H9 (cell line): ENCODE results near the gene ZNF469. TPM values are rescaled to one million over a fixed set of nuclear protein-coding genes. Genes with fewer than 3 reads are reported as not detected.

Source experiments
- DNase-seq: peaks from one replicate; pipeline ENCODE4 v3.0.0-alpha.2; 2017
- H2AFZ ChIP-seq: one replicate; pipeline ENCODE4 v1.6.1; 2013; ENCODE audit warnings: mild to moderate bottlenecking, low read length, control low read depth, moderate library complexity
- H2AK5ac ChIP-seq: 2 replicates; pipeline ENCODE4 v1.6.1; 2013; ENCODE audit warnings: low read length, control low read depth, mixed read lengths; ENCODE audit not compliant: insufficient read length
- H2BK120ac ChIP-seq: one replicate; pipeline ENCODE4 v1.6.1; 2013; ENCODE audit warnings: low read depth, mild to moderate bottlenecking, low read length, control low read depth, inconsistent platforms; ENCODE audit not compliant: poor library complexity, severe bottlenecking
- H2BK12ac ChIP-seq: 2 replicates; pipeline ENCODE4 v1.6.1; 2013; ENCODE audit warnings: low read length, control low read depth, mixed read lengths, low read depth; ENCODE audit not compliant: insufficient read length
- H2BK15ac ChIP-seq: 2 replicates; pipeline ENCODE4 v1.6.1; 2013; ENCODE audit warnings: low read depth, low read length, control low read depth
- H2BK20ac ChIP-seq: one replicate; pipeline ENCODE4 v1.6.1; 2013; ENCODE audit warnings: low read depth, mild to moderate bottlenecking, low read length, control low read depth, inconsistent platforms; ENCODE audit not compliant: poor library complexity, severe bottlenecking
- H2BK5ac ChIP-seq: 2 replicates; pipeline ENCODE4 v1.6.1; 2013; ENCODE audit warnings: low read length, control low read depth, mixed read lengths; ENCODE audit not compliant: insufficient read length
- H3K14ac ChIP-seq: 2 replicates; pipeline ENCODE4 v1.6.1; 2013; ENCODE audit warnings: low read length, control low read depth; ENCODE audit not compliant: insufficient read depth
- H3K18ac ChIP-seq: 2 replicates; pipeline ENCODE4 v1.6.1; 2013; ENCODE audit warnings: low read depth, mild to moderate bottlenecking, mixed read lengths, low read length, control low read depth; ENCODE audit not compliant: insufficient read length
- H3K23ac ChIP-seq: 2 replicates; pipeline ENCODE4 v1.6.1; 2013; ENCODE audit warnings: low read length, control low read depth, mixed read lengths, low read depth; ENCODE audit not compliant: insufficient read length
- H3K23me2 ChIP-seq: 2 replicates; pipeline ENCODE4 v1.6.1; 2013; ENCODE audit warnings: low read depth, mild to moderate bottlenecking, mixed read lengths, low read length, control low read depth; ENCODE audit not compliant: insufficient read length, poor library complexity, severe bottlenecking
- H3K27ac ChIP-seq: 2 replicates; pipeline ENCODE4 v1.5.1; 2013; ENCODE audit warnings: low read length, control low read depth, mixed read lengths, low read depth; ENCODE audit not compliant: insufficient read length
- H3K27me3 ChIP-seq: 2 replicates; pipeline ENCODE4 v1.6.1; 2013; ENCODE audit warnings: low read length, control low read depth, inconsistent platforms; ENCODE audit not compliant: insufficient read depth
- H3K4ac ChIP-seq: 2 replicates; pipeline ENCODE4 v1.6.1; 2013; ENCODE audit warnings: low read depth, mild to moderate bottlenecking, control low read depth, inconsistent platforms, low read length, moderate library complexity
- H3K4me1 ChIP-seq: 2 replicates; pipeline ENCODE4 v1.6.1; 2013; ENCODE audit warnings: low read length, control low read depth, inconsistent platforms; ENCODE audit not compliant: insufficient read depth
- H3K4me2 ChIP-seq: 2 replicates; pipeline ENCODE4 v1.6.1; 2013; ENCODE audit warnings: low read length, control low read depth, mixed read lengths; ENCODE audit not compliant: insufficient read length, insufficient read depth
- H3K56ac ChIP-seq: 2 replicates; pipeline ENCODE4 v1.6.1; 2013; ENCODE audit warnings: low read depth, mild to moderate bottlenecking, mixed read lengths, low read length, control low read depth; ENCODE audit not compliant: insufficient read length
- H3K79me1 ChIP-seq: 2 replicates; pipeline ENCODE4 v1.6.1; 2013; ENCODE audit warnings: low read depth, mild to moderate bottlenecking, moderate library complexity, low read length, control low read depth, inconsistent platforms; ENCODE audit not compliant: insufficient read depth, poor library complexity, severe bottlenecking
- H3K79me2 ChIP-seq: 2 replicates; pipeline ENCODE4 v1.6.1; 2013; ENCODE audit warnings: low read length, control low read depth, inconsistent platforms; ENCODE audit not compliant: insufficient read depth
- H3K9ac ChIP-seq: 2 replicates; pipeline ENCODE4 v1.6.1; 2013; ENCODE audit warnings: low read length, control low read depth, mixed read lengths; ENCODE audit not compliant: insufficient read length; ENCODE audit errors: extremely low read depth
- H3K9me3 ChIP-seq: one replicate; pipeline ENCODE4 v1.6.1; 2013; ENCODE audit warnings: low read depth, low read length, inconsistent platforms; ENCODE audit not compliant: control insufficient read depth
- H3T11ph ChIP-seq: one replicate; pipeline ENCODE4 v1.6.1; 2013; ENCODE audit warnings: mild to moderate bottlenecking, low read length, control low read depth, inconsistent platforms
- H4K20me1 ChIP-seq: one replicate; pipeline ENCODE4 v1.6.1; 2013; ENCODE audit not compliant: control insufficient read depth, insufficient read length, insufficient read depth
- H4K5ac ChIP-seq: 2 replicates; pipeline ENCODE4 v1.6.1; 2013; ENCODE audit warnings: low read depth, mild to moderate bottlenecking, mixed read lengths, low read length, control low read depth; ENCODE audit not compliant: insufficient read length
- H4K8ac ChIP-seq: replicated peaks from 2 replicates; pipeline ENCODE4 v1.6.1; 2013; ENCODE audit warnings: low read length, control low read depth, mixed read lengths, low read depth; ENCODE audit not compliant: insufficient read length
- H4K91ac ChIP-seq: 2 replicates; pipeline ENCODE4 v1.6.1; 2013; ENCODE audit warnings: low read depth, mild to moderate bottlenecking, moderate library complexity, mixed read lengths, low read length, control low read depth; ENCODE audit not compliant: insufficient read length
- H3K27ac Mint-ChIP-seq, 3 experiments: 2 replicates in 2 of 3; 3 replicates in 1 of 3; pipeline ENCODE4 v1.8.0; 2020 to 2021; ENCODE audit warnings: mixed read lengths in 3 of 3, mild to moderate bottlenecking in 1 of 3, moderate library complexity in 1 of 3
- H3K27me3 Mint-ChIP-seq: 2 replicates; pipeline ENCODE4 v1.8.0; 2021; ENCODE audit warnings: low read depth, mild to moderate bottlenecking, moderate library complexity, mixed read lengths
- H3K36me3 Mint-ChIP-seq, 3 experiments: 2 replicates in 2 of 3; 3 replicates in 1 of 3; pipeline ENCODE4 v1.8.0; 2020 to 2021; ENCODE audit warnings: low read depth in 3 of 3, mixed read lengths in 3 of 3; ENCODE audit not compliant: insufficient read depth in 1 of 3
- H3K4me1 Mint-ChIP-seq, 2 experiments: 2 replicates each; pipeline ENCODE4 v1.8.0; 2020; ENCODE audit warnings: mixed read lengths in 2 of 2
- H3K4me3 Mint-ChIP-seq, 2 experiments: 2 replicates in 1 of 2; 3 replicates in 1 of 2; pipeline ENCODE4 v1.8.0; 2020 to 2021; ENCODE audit warnings: mild to moderate bottlenecking in 2 of 2, mixed read lengths in 2 of 2, moderate library complexity in 1 of 2
- H3K9me3 Mint-ChIP-seq, 2 experiments: 2 replicates in 1 of 2; 3 replicates in 1 of 2; pipeline ENCODE4 v1.8.0; 2020; ENCODE audit warnings: mild to moderate bottlenecking in 2 of 2, mixed read lengths in 2 of 2, moderate library complexity in 1 of 2
- CTCF ChIP-seq: fragments of 200-600 bp; sonication (generic); conservative IDR thresholded peaks from 3 replicates; pipeline ENCODE4 v1.8.0; 2021; ENCODE audit warnings: antibody characterized with exemption, mild to moderate bottlenecking
- WGBS: extraction: QIAGEN DNeasy Blood & Tissue Kit; methylation state at CpG from one replicate; pipeline ENCODE4 v1.1.7; 2013; ENCODE audit warnings: missing lambda C conversion rate, low lambda C conversion rate, mixed read lengths; ENCODE audit not compliant: insufficient read length; ENCODE audit errors: extremely low coverage; 5-methylcytosine and 5-hydroxymethylcytosine counted together
- total RNA-seq: library from RNA; stranded (reverse); gene quantifications from 2 replicates; pipeline ENCODE4 v1.2.1, GENCODE V29; 2021

The ZNF469 gene
- total RNA-seq, 1 experiment from 2014 or later, result 4.4 TPM

DNA sequence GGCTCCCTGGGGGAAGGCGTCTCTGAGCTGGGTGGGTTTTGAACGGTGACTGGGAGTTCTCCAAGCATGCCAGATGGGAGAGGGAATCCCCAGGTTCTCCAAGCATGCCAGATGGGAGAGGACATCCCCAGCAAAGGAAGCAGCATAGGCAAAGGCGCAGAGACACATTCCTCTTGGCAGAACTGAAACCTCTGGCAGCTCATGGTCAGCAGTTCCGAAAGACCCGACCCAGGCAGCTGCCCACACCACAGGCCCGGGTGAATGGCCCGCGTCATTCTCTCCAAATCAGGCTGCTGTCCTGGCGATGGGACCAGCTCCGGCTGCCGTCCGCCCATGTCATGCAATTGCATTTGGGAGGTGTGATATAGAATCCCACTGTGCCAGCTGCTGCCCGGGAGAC is 8.0 kb downstream of the ZNF469 start:
- Histone ChIP-seq H2BK5ac (no peak overlapping the region), H3K27me3 (no peaks in the 10 kb centered on the region), H3K4me2 (no peak overlapping the region), H4K8ac (no peak overlapping the region), H3T11ph (no peak overlapping the region), H3K23ac (no peak overlapping the region), H2AK5ac (no peak overlapping the region), H2BK120ac (no peak overlapping the region), H3K9me3 (no peaks in the 10 kb centered on the region), H3K56ac (no peak overlapping the region), H3K79me1 (no peaks in the 10 kb centered on the region), H3K14ac (no peak overlapping the region; the same call in 1 of the 2 replicates), H3K4me1 (no peaks in the 10 kb centered on the region), H3K27ac (no peak overlapping the region), H3K9ac (no peak overlapping the region), H4K20me1 (no peaks in the 10 kb centered on the region), H2BK20ac (no peak overlapping the region), H4K91ac (no peak overlapping the region), H2AFZ (no peak overlapping the region), H3K18ac (no peak overlapping the region), H2BK12ac (no peak overlapping the region), H2BK15ac (no peak overlapping the region), H3K4ac (no peak overlapping the region), H3K79me2 (no peaks in the 10 kb centered on the region), H4K5ac (no peak overlapping the region), H3K23me2 (peaks cover 3% of the 10 kb centered on the region)
- no peak for TF ChIP-seq CTCF
- no peak overlapping the region for H3K27ac Mint-ChIP-seq
- no peaks in the 10 kb centered on the region for H3K4me1 Mint-ChIP-seq
- H3K27me3 Mint-ChIP-seq, result peaks cover 32% of the 10 kb centered on the region
- DNase-seq, result no peak
- H3K9me3 Mint-ChIP-seq, result no peaks in the 10 kb centered on the region
- no peaks in the 10 kb centered on the region; a peak in 1 of 7 replicates for H3K36me3 Mint-ChIP-seq
- no peak overlapping the region for H3K4me3 Mint-ChIP-seq
- WGBS, result no CpG with 5 or more reads among the region's 13 CpGs
